KBM-7 (cell line): ENCODE data around the gene PRKAR1B.
"Not testable (repeated sequence)": the region's sequence is repeated elsewhere in the genome, so short reads cannot be mapped to it uniquely, and the experiment has no call there.

ENCODE experiments used
- DNase-seq: peaks from one replicate; pipeline ENCODE4 v3.0.0-alpha.2; 2015
- in situ Hi-C: fragments of 300-500 bp; cut with MboI; formaldehyde crosslinking; loops from 2 replicates; pipeline ENCODE4 v1.14.3; 2020; ENCODE audit warnings: low sequenced_read_pairs, low pct_unique_long_range_greater_than_20kb, mixed read lengths

Gene PRKAR1B

GRCh38 chr7:560966-561630, 166.0 kb downstream of the PRKAR1B start:
- DNase-seq = no peak
- in situ Hi-C loops = no loop called here

DNA sequence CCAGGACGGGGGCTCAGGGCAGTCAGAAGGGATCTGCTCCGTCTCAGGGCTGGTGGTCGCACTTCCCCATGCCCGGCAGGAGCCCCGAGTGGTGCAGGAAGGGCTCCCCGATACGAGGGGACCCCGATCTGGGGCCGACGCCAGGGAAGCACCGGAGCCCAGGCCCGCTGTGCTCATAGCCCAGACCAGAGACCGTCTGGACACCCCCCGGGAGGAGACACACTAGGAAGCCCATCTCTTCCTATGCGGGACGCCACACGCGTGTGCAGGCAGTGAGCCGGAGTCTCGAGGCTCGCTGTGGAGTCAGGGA, 167.7 kb downstream of the PRKAR1B start:
- in situ Hi-C loops = no loop called here
- DNase-seq = no peak

GRCh38 chr7:557558-557881, 169.6 kb downstream of the PRKAR1B start:
- DNase-seq = no peak
- in situ Hi-C loops = no loop called here

GRCh38 chr7:556837-557557, 170.1 kb downstream of the PRKAR1B start:
- in situ Hi-C loops = no loop called here
- no peak for DNase-seq

GRCh38 chr7:556291-556826, 170.7 kb downstream of the PRKAR1B start:
- no peak for DNase-seq
- in situ Hi-C loops = no loop called here

DNA sequence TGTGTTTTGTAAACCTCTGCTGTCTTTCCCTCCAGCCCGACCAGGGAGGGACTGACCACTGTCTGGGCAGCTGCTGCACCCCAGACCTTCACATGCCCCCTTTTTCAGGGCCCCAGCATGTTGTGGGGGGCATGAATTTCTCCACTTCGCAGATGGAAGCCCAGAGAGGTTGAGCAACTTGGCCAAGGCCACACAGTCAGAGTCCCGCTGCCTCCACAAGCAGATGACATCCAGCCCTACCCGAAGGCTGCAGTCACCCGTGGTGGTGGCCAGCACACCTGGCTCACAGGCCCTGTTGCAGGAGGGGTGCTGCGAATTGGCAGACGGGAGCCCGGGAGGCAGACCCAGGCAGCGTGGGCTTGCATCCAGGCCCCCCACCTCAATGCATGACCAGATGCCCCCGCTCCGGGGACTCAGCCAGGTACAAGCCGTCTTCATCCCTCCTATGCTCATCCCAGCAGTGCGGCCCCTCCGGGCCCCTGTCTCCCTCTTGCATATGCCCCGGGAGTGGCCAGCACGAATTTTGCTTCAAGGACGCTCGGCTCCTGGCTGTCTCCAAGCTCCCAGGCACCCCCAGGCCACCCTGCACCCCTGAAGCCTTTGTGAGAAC, 171.4 kb downstream of the PRKAR1B start:
- in situ Hi-C loops = no loop called here

DNA sequence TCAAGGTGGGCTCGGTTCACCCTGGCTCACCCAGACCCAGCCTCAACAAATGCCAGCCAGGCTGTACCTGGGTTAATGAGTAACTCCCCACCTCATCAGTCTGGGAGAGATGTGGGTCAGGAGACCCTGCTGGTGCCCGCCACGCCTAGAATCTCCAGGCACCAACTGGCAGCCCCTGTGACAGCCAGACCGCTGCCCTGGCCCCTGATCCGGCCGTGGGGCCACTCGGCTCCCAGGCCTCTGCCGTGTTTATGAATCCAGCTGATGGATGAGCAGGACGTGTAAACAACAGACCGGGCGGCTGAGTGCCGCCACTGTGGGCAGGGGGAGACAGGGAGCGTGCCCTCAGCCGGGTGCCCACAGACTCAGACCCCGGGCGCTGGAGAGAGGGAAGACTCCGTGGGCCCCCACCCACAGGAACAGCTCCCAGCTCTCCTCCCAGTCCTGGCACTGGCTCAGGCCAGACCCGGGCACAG, 173.4 kb downstream of the PRKAR1B start:
- DNase-seq = no peak
- in situ Hi-C loops = no loop called here

More for the DNA sequence above, 171.4 kb downstream of the PRKAR1B start:
- no peak for DNase-seq

DNA sequence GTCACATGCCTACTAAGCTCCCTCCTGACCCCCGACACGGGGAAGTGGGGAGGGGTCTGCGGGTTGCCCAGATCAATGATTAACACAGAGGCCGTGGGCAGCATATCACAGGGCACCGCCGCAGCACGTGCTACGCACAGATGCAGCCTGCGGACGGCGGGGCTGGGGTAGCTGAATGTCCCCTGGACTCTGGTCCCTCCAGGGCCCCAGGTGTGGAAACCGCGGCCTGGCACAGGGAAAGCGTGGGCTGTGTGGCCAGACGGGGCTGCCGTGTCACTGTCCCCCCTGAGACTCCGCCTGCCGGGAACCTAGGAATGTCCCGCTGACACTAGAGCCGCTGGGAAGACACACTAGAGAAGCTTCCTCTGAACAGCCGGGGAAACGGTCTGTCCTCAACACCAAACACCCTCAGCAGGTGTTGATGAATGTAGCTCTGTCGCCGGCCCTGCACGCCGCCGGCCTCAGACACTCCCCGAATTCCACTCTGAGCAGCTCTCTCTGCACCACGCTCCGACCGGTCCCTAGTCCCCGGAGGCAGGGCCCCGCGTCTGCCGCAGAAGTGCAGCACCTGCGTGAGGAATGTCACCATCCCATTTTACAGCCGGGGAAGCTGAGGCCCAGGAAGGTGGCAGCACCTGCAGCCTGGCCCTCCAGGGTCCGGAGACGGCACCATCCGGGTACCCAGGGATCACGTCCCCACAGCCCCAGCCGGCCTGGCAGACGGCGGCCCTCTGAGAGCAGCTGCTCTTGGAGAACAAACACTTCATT, 174.0 kb downstream of the PRKAR1B start:
- no peak for DNase-seq
- in situ Hi-C loops = no loop called here

- DNase-seq, in situ Hi-C loops: not testable (repeated sequence)
These were observed 174.8 kb downstream of the PRKAR1B start for GRCh38 chr7:552151-552867.

DNA sequence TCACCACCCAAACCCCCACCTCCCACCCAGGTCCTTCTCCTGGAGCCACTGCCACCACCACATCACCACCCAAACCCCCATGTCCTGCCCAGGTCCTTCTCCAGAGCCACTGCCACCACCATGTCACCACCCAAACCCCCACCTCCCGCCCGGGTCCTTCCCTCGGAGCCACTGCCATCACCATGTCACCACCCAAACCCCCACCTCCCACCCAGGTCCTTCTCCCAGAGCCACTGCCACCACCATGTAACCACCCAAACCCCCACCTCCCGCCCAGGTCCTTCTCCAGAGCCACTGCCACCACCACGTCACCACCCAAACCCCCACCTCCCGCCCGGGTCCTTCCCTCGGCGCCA, 175.5 kb downstream of the PRKAR1B start:
- DNase-seq, in situ Hi-C loops: not testable (repeated sequence)

GRCh38 chr7:550881-551614, 176.0 kb downstream of the PRKAR1B start:
- DNase-seq = no peak
- in situ Hi-C loops = no loop called here

GRCh38 chr7:549891-550625, 177.0 kb downstream of the PRKAR1B start:
- no peak for DNase-seq
- in situ Hi-C loops = no loop called here

- no peak for DNase-seq
- in situ Hi-C loops = no loop called here
These were observed 177.8 kb downstream of the PRKAR1B start for GRCh38 chr7:549066-549890.

GRCh38 chr7:548401-548800, 178.7 kb downstream of the PRKAR1B start:
- in situ Hi-C loops = no loop called here
- DNase-seq = no peak

DNA sequence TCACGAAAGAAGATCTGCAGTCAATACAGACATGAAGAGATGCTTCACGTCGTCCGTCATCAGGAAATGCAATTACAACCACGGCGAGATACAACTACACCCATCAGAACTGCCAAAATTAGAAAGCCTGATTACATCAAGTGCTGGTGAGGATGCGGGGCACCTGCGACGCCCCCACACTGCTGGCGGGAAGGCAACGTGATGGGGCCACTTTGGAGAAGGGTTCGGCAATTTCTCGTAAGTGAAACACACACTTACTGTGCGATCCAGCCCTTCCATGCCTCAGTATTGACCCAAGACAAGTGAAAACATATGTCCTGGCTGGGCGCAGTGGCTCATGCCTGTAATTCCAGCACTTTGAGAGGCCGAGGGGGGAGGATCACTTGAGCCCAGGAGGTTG, 181.6 kb downstream of the PRKAR1B start:
- in situ Hi-C loops = no loop called here

GRCh38 chr7:544338-545221, 182.5 kb downstream of the PRKAR1B start:
- in situ Hi-C loops = no loop called here
- DNase-seq = no peak

More for the DNA sequence above, 181.6 kb downstream of the PRKAR1B start:
- no peak for DNase-seq
